NCI-H128 (cell line): ENCODE measurements around the gene DUSP10.

Experiments
- DNase-seq: peaks from one replicate; lab custom pipeline; 2025; ENCODE audit not compliant: unreplicated experiment; lab: John Stamatoyannopoulos, UW

The DUSP10 gene

DNA sequence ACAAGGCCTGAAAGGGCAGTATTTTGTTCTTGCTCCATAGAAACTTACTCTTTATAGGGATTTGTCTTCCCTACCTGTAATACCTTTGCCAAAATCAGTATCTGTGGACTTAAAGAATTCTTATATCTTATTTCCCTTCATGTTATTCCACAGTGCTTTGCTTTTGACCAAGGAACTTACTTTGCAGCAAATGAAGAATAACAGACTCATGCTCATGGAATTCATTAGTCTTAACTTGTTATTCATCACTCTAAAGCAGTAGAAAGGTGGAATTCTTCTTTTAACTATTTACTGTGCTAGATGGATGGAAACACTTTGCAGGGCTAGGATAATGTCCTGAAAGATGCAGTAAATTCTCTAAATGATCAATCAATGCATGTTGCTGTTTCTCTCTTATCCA is 45.9 kb downstream of the DUSP10 start:
- DNase-seq, result no peak

DNA sequence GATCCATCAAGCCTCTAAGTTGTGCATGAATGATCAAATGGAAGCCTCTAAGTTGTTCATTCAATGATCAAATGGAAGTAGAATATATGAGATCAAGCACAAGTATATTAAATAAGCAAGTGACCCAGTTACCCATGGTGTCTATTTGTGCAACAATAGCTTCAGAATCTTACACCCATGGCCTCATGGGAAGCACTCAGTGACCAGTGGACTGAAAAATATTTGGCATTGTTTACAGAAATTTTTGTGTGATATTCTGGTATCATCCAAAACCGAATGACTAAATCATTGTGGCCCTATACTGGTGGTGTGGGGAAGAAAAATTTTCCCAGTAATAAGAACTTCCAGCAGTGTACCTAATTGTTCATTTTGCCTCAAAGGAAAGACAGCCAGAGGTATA is 46.6 kb downstream of the DUSP10 start:
- no peak for DNase-seq

DNA sequence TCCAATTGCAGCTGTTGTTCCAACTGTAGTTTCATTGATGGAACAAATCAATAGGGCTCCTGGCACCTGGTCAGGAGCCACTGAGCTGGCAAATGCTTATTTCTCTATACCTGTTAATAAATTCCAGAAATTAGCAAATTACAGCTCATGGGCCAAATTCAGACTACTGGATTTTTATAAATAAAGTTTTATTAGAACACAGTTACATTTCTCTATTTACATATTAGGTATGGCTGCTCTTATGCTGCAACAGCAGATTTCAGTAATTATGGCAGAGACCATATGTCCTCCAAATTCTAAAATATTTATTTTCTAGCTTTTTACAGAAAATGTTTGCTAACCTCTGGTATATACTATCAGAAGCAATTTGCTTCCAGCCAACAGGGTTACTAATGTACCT is 47.8 kb downstream of the DUSP10 start:
- no peak for DNase-seq

DNA sequence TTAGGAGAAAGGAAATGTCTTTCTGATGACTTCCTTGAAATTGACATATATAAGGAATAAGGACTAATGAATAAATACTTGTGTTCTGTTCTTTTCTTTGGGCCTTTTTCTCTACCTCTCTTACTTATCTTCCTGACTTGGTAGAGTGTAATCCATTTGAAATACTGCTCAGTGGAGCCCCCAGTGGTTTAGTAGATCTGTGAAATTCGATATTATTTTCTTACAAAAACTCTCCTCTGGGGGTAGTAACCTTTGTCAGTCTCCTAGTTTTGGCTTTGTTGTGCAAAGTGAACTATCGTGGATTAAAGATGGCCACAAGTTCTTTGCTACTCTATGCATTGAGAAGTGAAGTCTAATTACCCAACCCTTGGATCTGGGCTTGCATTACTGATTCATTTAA is 48.8 kb downstream of the DUSP10 start:
- DNase-seq, result no peak

DNA sequence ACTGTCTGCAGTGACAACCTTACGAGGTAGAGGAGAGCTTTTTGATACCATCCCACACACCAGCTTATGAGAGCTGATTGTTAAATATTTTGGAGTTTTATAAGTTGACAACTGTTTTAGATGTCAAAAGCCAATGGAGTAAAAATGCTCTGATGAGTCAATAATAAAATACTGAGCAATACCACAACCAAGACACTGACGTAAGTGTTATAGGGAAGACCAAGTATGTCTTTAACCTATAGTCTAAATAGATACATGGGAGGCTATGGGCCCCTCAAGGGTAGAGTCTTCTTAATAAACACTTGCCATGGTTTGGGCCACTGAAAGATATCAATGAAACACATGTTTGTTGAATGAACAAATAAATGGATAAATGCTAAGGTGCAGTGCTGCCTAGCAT is 49.2 kb downstream of the DUSP10 start:
- DNase-seq, result no peak

DNA sequence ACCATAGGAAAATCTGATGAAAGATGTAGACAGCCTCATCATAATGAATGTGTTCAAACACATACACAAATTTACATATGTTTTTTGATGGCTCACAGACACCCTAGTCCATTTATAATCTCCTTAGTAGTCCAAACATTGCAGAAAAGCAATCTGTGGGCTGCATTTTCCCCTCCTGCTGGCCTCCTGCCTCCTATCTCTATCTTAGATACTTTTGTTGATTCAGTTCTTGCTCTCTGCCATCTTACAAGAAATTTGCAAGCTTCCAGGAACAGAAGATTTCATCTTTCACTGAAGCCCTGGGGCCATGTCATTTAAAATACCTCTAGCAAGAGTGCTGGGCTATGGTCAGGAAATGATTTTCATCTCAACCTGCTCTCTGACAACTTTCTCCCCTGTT is 50.6 kb downstream of the DUSP10 start:
- no peak for DNase-seq

DNA sequence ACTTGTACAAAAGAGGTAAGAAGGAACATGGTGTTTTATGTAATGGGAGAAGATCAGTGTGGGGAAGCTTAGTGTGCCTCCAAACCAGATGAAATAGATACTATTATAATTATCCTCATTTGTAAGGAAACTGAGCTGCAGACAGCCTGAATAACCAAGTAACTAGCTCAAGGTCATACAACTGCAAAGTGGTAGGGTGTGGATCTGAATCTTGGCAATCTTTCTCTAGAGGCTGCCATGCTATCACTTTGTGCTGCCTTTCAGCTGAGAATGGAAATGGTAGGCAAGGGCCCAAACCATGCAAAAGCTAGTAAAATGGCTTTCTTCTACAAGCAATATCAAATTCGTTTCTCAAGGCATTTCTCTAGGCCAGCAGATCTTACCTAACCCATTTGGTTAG is 51.0 kb downstream of the DUSP10 start:
- DNase-seq, result no peak

DNA sequence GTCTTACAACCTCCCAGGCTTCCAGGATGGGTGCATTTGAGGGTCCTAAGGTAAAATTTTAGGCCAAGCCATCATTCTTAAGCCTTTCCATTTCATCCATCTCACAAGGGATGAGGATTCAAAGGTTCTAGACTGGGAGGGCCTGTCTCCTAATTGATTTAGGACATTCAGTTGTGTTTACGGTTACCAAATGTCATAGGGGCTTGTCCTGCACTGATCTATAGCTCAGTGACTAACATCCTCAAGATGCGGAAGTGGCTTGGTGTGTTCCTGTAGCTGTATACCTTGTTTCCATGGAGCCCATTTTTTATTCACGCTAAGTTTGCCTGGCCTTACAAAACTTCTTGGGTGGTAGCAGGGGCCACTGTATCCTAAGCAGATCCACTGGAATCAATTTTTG is 52.8 kb downstream of the DUSP10 start:
- no peak for DNase-seq

DNA sequence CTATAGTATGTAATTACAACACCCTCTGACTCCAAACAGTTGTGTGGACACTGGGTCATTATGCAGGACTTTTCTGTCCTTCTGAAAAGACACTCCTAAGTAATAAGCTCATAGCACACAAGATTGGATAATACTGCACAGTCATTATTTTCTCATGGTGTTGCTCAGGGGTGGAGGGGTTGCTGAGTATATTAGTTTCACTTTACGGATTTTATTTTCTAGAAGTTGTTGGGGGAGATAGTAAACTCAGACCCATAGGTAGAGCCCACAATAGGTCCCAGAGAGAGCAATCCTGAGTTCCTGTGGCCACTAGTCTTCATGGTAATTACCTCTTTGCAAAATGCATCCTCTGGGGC is 53.4 kb downstream of the DUSP10 start:
- no peak for DNase-seq

DNA sequence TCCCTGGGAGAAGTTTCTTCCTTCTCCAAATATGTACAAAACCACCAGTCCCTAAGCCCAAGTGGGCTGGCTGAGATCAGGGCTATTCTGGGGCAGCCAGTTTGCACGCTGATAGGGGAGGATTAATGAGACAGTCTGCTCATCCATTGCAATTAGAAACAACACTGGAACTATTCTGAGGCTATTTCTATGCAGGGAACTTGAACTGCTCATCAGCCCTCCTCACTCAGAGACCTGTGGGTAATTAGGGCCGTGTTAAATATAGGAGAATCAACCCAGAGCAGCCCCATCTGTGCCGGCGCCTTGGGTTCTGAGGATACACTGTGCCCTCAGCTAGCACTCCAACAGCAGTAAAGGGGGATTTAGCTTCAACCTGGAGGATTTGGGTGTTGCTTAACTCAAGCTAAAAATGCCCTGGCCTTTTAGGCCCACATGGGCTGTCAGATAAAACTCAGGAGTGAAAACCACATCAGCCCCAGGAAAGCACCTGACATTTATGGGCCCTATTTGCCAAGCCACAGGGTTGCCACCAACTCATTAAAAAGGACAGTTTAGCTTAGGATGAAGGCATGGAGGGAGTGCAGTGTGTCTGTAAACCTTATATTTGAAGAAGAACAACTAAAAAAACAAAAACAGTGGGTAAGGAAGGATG is 53.9 kb downstream of the DUSP10 start:
- no peak for DNase-seq

DNA sequence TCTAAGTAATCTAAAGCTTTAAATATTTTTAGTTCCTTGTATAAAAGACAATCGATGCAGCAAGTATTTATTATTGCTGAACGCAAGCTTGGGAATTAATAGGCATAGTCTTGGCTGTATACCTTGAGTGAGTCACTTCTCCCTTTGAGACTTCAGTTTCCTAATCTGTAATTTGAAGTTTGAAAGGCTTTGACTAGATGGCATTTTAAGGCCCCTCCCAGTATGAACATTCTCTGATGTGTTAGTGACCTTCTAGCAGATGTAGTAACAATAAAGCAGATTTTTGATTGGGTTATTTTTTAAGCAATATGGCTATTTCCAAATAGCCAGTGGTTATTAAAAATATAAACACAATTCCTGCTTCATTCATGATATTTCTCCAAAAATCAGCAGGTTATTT is 58.2 kb downstream of the DUSP10 start:
- DNase-seq, result no peak

DNA sequence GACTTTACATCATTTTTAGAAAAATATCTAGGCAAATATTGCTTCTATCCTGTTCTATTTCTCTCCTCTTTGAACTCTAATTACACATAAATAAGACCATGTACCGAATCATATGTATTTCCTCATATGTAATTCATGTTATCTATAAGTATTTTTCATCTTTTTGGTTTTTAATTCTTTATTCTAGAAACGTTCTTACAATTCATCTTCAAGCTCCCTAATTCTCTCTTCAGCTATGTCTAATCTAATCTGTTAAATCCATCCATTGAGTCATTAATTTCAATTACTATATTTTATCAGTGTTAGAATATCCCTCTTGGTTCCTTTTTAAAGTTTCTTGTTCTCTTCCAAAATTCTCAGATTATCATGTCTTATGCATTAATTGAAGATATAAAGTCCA is 61.8 kb downstream of the DUSP10 start:
- DNase-seq, result no peak

DNA sequence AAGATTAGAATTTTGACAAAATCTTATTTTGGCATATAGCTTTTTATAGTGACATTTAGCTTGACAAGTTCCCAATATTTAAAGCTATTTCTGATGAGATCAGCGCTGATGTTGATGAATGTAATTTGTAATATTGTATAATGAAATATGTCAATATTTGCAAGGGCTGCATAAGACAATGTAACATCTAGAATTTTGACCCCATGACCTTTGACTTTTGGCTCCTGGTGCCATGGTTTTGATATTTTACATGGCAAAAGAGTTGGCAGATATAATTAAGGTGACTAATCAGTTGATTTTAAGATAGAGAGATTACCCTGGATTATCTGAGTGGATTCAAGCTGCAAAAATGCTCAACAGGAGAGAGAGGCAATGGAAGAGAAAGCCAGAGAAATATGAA is 63.9 kb downstream of the DUSP10 start:
- no peak for DNase-seq

DNA sequence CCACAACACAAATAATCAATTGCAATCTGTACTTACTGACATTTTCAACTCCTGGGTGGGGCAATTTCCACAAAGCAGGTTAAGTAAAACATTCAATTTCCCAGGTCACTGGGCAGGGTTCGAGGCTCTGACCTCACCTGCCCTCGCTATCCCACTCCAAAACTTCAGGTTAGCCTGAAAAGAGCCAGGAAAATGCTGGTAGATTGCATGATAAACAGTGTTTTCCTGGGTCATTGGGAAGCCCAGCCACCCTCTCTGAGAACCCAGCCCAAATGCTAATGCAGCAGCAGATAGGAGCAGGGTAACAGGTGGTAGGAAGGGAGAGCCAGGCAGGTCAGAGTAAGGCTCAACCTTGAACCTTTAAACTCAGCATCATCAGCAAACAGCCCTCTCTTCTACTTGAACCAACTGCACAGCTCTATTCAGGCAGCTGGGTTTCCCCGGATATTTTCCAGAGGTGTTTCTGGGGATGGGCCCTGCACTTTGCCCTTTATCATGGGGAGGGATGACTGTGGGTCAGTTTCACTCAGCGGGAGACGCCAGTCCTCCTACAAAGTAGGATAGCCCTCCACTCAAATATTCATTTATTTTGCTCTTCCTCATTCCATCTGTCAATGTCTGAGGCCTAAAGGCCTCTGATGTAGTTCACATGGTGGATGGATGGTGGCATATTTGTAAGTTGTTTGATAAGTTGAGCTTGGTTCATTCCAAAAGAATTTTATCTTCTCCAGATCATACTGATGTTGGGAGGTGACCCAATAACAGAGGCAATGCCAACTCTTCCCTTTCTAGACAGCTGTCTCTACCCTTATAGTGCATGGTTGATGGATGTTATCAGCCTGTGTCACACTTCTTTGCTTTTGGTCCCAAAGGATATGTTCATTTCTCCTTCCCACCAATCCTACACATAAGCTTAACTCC is 65.7 kb downstream of the DUSP10 start:
- DNase-seq, result no peak

DNA sequence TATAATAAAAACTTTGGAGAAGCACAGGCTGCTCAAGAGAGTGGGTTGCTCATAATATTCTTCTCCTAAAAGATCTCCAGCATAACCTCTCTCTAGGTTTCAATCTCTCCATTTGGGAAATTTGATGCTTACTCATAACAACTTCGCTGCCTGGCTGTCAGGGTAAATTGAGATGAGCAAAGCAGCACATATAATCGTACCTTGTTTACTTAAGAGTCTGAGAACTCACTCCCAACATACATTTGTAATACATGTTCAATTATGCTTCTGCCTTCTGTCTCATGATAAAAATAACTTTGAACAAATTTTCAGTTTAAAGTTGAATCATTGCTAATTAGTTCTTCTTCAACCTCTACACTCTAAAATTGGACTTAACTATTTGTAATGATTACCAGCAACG is 68.9 kb downstream of the DUSP10 start:
- no peak for DNase-seq

DNA sequence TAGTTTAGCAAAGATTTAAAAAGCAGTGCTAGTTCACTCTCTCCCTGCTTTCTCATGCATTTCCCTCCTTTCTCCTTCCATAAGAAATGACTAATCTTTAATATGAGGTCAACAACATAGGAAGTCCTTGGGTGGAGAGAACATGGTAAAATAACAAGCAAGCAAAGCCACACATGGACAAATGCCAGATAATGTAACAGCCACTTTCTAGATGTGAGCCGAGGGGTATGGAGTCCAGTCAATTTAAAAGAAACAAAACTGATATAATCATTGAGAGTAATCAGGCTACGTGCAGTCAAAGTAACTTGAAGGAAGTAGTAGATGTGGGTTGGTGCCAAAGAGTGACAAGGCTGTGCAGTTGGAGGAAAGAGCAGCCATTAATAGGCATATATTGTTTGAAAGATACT is 69.6 kb downstream of the DUSP10 start:
- DNase-seq, result no peak

DNA sequence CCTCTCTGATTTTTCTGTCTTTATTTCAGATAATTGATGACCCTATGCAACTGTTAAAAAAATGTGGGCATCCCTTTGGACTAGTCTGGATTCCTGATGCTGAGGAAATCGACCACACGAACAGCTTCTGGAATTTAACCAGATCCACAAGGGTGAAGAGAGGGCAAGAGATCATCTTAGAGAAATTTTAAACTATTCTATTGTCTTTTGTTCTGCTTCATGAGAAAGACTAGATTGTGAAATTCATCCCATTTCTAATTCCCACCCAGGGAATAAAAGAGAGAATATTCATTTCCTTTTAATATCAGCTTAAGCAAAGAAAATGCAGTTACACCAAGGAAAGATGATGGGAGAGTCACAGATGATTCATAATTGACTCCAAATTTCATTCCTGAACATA is 71.8 kb downstream of the DUSP10 start:
- DNase-seq, result no peak

DNA sequence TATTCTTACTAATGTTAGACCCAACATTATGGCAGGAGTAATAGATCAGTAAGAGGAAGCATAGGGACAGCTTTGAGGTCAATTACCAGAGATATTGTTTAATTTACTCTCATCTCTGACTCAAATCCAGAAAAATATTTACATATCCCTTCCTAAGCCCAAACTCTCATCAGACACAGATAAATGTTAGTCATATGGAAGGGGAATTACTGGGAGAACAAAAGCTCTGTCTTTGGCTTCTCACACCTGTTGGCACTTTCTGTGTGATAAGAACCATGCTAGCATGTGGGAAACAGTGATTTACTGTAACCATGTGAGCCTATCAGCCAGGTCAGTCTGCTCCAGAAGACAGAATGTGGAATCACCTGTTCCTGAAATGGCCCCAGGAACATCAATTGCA is 72.4 kb downstream of the DUSP10 start:
- no peak for DNase-seq

DNA sequence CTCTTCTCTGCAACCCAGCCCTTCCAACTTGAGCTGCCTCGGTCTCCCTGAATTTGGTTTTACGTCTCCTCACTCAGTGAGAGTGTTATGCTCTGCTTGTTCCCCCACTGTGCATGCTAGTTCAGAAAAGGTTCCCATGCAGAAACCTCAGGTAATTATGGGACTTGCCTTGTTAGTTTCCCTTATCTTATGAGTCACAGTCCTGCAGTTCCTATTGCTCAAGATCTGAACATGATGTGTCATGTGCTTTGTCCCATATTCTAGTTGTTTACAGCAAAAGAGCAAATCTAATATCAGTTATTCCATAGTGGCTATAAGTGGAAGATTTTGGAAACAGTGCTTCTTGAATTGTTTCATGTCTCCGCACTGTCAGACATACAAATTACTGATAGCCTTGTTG is 74.4 kb downstream of the DUSP10 start:
- DNase-seq, result no peak

DNA sequence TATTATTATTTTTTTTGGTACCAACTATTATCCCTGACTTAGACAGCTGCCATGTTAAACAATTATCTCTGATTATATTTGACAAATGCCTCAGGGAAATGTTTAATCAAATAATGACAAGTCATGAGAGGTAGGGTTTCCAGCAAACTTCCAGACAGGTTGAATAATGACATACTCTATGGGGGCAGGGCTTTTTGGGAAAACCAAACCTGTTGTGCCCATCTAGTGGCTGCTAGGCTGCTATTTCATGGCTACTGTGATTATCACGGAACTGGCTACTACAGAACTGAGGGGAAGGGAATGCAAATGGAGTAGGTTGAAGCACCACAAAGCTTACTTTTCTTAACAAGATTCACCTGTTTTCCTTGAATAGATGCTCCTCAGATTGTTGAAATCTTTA is 77.6 kb downstream of the DUSP10 start:
- DNase-seq, result no peak

DNA sequence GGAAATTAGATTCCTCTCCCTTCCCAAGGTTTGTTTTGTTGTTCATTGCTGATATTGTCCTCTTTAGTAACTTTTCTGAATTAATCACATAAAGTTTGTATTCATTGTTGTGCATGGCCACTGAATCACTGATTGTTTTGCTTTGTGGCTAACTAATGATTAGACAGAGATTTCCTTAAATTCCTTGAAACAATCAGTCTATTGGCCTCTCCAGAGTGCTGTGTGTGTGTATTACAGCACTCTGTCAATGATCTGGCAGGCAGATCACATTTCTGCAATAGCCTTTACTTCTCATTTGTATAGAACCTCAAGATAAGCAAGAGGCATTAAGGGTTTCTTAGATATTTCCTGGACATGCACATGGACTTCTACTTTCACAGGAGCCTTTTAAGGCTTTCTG is 78.6 kb downstream of the DUSP10 start:
- no peak for DNase-seq

DNA sequence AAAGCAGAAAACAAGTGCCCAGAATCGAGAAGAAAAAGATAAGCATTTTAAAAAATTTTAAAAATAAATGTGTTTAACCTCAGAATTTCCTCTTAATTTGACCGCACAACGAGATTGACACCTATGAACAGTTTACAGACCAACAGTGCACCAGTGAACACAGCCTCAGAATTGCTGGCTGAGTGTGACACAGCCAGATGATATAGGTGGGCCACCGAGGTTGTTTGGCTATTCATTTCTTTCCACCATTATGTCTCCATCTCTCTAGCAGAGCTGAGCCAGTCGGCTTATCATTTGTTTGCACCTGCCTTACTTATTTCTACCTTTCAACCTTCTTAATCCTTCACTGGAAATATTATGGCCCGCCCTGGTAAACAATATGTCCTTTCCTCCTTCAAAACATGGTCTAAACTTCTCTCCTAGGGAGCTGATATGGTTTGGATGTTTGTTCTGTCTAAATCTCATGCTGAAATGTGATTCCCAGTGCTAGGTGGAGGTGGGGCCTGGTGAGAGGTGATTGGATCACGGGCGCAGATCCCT is 86.1 kb downstream of the DUSP10 start:
- DNase-seq, result no peak
